Sigmoid colon (tissue), 7 donors: Measurements from ENCODE around the gene FKBP1B. TPM values are rescaled to one million over a fixed set of nuclear protein-coding genes. Genes with fewer than 3 reads are reported as not detected.
"Not testable (repeated sequence)": the region's sequence is repeated elsewhere in the genome, so short reads cannot be mapped to it uniquely, and the experiment has no call there.

Source experiments
- DNase-seq: peaks from one replicate; pipeline ENCODE4 v3.0.0-alpha.2; 2019
- H3K27ac ChIP-seq, 4 donors: fragments of 200-600 bp; sonication (generic); one replicate each; pipeline ENCODE4 v1.5.1; 2016 to 2019; ENCODE audit warnings: mild to moderate bottlenecking in 1 of 4
- H3K27me3 ChIP-seq, 3 donors: fragments of 200-600 bp; sonication (generic); one replicate each; pipeline ENCODE4 v1.5.1; 2019; ENCODE audit warnings: mild to moderate bottlenecking in 1 of 3
- H3K36me3 ChIP-seq, 4 donors: fragments of 200-600 bp; sonication (generic); one replicate each; pipeline ENCODE4 v1.5.1; 2016 to 2019
- H3K4me1 ChIP-seq, 4 donors: fragments of 200-600 bp; sonication (generic); one replicate each; pipeline ENCODE4 v1.5.1; 2017 to 2019
- H3K4me3 ChIP-seq, 4 donors: fragments of 200-600 bp; sonication (generic); one replicate each; pipeline ENCODE4 v1.5.1; 2017 to 2019; ENCODE audit warnings: mild to moderate bottlenecking in 2 of 4, moderate library complexity in 1 of 4
- H3K9me3 ChIP-seq, 4 donors: fragments of 200-600 bp in 3 of 4; sonication (generic) in 3 of 4; one replicate each; pipeline versions ENCODE4 v1.5.1 to v1.6.1; 2013 to 2019
- EP300 ChIP-seq, 4 donors: sonication (generic); formaldehyde crosslinking; IDR thresholded peaks; one replicate each; pipeline ENCODE4 v1.6.1; 2017; ENCODE audit warnings: antibody characterized with exemption in 4 of 4
- POLR2A ChIP-seq, 2 donors: fragments of 450-650 bp; IDR thresholded peaks; one replicate each; pipeline ENCODE4 v1.6.1; 2016; ENCODE audit warnings: antibody characterized with exemption in 2 of 2, mild to moderate bottlenecking in 2 of 2, moderate library complexity in 2 of 2
- POLR2AphosphoS5 ChIP-seq, 4 donors: sonication (generic); formaldehyde crosslinking; IDR thresholded peaks; one replicate each; pipeline ENCODE4 v1.6.1; 2017; ENCODE audit warnings: antibody characterized with exemption in 4 of 4
- WGBS, 2 donors: extraction: QIAGEN DNeasy Blood & Tissue Kit; methylation state at CpG; one replicate each; pipeline ENCODE4 v1.1.7; 2013; 5-methylcytosine and 5-hydroxymethylcytosine counted together
- intact Hi-C: fragments of 100-400 bp; cut with DNase I; formaldehyde crosslinking; loops from one replicate; pipeline ENCODE4 v1.15.1; 2023
- polyA plus RNA-seq, 3 donors: library from polyadenylated mRNA; stranded (reverse); fragments of 200-250 nt; gene quantifications; one replicate each; pipeline ENCODE4 v1.2.3, GENCODE V29; 2013
- small RNA-seq, 3 donors: library from RNA; depleted of rRNA; stranded (forward); fragments of <200 nt; gene quantifications; one replicate each; pipeline ENCODE3, GENCODE V24; 2016
- total RNA-seq, 4 donors: library from RNA; depleted of rRNA; stranded (reverse); fragments of >200 nt; gene quantifications; one replicate each; pipeline ENCODE4 v1.1.0, GENCODE V29; 2016
- TF ChIP-seq, protein P1 (sequence below), 4 experiments: fragments of 450-650 bp in 3 of 4; fragments of 200-600 bp in 1 of 4; IDR thresholded peaks; one replicate each; pipeline ENCODE4 v1.5.1; 2016 to 2019; ENCODE audit warnings: antibody characterized with exemption in 4 of 4, mild to moderate bottlenecking in 3 of 4, moderate library complexity in 2 of 4
- donor health status: healthy with polysubstance abuse.
- donor health status: Bipolar disorder and iron deficiency.
- donor health status: healthy.

Gene FKBP1B
- total and polyA plus RNA-seq, 7 donors: 3.1 to 43.7 (median 8.0) TPM

- Histone ChIP-seq H3K4me1 (no peaks in the 10 kb centered on the region), H3K4me3 (no peak overlapping the region), H3K9me3 (no peaks in the 10 kb centered on the region), H3K27ac (no peak overlapping the region), H3K27me3 (no peaks in the 10 kb centered on the region), H3K36me3 (peaks cover 0 to 8% (median 0%) of the 10 kb centered on the region in 4 donors)
- intact Hi-C loops: no loop called here
- TF ChIP-seq EP300 (IDR thresholded peaks at IDR 0.05) (no peak), POLR2A (IDR thresholded peaks at IDR 0.05) (no peak), POLR2AphosphoS5 (IDR thresholded peaks at IDR 0.05) (no peak)
- TF ChIP-seq, protein P1, sequence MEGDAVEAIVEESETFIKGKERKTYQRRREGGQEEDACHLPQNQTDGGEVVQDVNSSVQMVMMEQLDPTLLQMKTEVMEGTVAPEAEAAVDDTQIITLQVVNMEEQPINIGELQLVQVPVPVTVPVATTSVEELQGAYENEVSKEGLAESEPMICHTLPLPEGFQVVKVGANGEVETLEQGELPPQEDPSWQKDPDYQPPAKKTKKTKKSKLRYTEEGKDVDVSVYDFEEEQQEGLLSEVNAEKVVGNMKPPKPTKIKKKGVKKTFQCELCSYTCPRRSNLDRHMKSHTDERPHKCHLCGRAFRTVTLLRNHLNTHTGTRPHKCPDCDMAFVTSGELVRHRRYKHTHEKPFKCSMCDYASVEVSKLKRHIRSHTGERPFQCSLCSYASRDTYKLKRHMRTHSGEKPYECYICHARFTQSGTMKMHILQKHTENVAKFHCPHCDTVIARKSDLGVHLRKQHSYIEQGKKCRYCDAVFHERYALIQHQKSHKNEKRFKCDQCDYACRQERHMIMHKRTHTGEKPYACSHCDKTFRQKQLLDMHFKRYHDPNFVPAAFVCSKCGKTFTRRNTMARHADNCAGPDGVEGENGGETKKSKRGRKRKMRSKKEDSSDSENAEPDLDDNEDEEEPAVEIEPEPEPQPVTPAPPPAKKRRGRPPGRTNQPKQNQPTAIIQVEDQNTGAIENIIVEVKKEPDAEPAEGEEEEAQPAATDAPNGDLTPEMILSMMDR (IDR thresholded peaks at IDR 0.05): no peak
- no peak for DNase-seq
Measured at GRCh38 chr2:24106786-24107185, 57.2 kb downstream of the FKBP1B start.

DNA sequence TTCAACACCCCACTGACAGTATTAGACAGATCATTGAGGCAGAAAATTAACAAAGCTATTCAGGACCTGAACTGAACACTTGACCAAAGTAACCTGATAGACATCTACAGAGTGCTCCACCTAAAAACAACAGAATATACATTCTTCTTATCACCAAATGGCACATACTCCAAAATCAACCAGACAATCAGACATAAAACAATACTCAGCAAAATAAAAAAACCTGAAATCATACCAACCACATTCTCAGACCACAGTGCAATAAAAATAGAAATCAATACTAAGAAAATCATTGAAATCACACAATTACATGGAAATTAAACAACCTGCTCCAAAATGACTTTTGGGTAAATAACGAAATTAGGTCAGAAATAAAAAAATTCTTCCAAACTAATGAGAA lies 57.8 kb downstream of the FKBP1B start:
- peaks cover 0 to 8% (median 0%) of the 10 kb centered on the region in 4 donors for H3K36me3 ChIP-seq
- DNase-seq: no peak
- intact Hi-C loops: no loop called here
- no peak overlapping the region for H3K4me3 ChIP-seq
- 51 to 96% methylated on average over 1 of the region's 1 CpG for WGBS, 2 donors
- no peaks in the 10 kb centered on the region for H3K9me3 ChIP-seq
- TF ChIP-seq, protein P1 (IDR thresholded peaks at IDR 0.05): no peak
- no peaks in the 10 kb centered on the region for H3K27me3 ChIP-seq
- no peak overlapping the region for H3K27ac ChIP-seq
- H3K4me1 ChIP-seq: no peaks in the 10 kb centered on the region

GRCh38 chr2:24109431-24109830 lies 59.9 kb downstream of the FKBP1B start:
- H3K27ac ChIP-seq, H3K4me1 ChIP-seq, intact Hi-C loops, H3K36me3 ChIP-seq, DNase-seq, H3K9me3 ChIP-seq, H3K27me3 ChIP-seq, H3K4me3 ChIP-seq: not testable (repeated sequence)
- WGBS, 2 donors: 93 to 97% methylated on average over 1 of the region's 1 CpG

- H3K9me3 ChIP-seq: no peaks in the 10 kb centered on the region
- DNase-seq: no peak
- TF ChIP-seq POLR2AphosphoS5 (IDR thresholded peaks at IDR 0.05) (no peak), EP300 (IDR thresholded peaks at IDR 0.05) (no peak), POLR2A (IDR thresholded peaks at IDR 0.05) (no peak)
- TF ChIP-seq, protein P1 (IDR thresholded peaks at IDR 0.05): no peak
- no peak overlapping the region for H3K4me3 ChIP-seq
- H3K4me1 ChIP-seq: no peaks in the 10 kb centered on the region
- no peaks in the 10 kb centered on the region for H3K27me3 ChIP-seq
- 88 to 92% methylated on average over 7 of the region's 7 CpGs for WGBS, 2 donors
- H3K36me3 ChIP-seq: peaks cover 0 to 8% (median 0%) of the 10 kb centered on the region in 4 donors
- no peak overlapping the region for H3K27ac ChIP-seq
- intact Hi-C loops: no loop called here
Measured at GRCh38 chr2:24110660-24111303, 61.2 kb downstream of the FKBP1B start.

DNA sequence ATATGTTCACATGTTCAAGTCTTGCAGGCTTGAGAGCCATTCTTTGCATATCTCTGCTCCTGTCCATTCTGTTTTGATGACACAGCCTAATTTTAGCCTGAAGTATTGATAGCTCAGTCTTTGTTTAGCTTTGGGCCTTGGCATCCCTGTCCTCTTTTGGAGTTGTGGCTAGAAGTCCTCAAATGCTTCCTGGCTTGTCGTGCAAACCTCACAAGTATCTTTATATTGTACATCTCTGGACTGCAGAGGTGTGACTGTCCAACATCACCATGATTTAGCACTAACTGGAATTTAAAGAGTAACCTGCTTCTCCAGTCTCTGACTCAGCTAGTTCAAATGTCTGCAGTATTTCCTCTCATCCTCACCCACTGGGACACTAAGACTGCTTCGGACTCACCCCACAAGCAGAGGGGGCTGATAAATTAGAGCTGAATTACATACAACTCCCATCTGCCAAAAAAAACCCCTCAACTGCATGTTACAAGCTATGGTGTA lies 61.9 kb downstream of the FKBP1B start:
- DNase-seq: no peak
- H3K4me3 ChIP-seq: no peak overlapping the region
- no peaks in the 10 kb centered on the region for H3K27me3 ChIP-seq
- no peak overlapping the region for H3K27ac ChIP-seq
- H3K36me3 ChIP-seq: peaks cover 0 to 8% (median 0%) of the 10 kb centered on the region in 4 donors
- intact Hi-C loops: no loop called here
- no peaks in the 10 kb centered on the region for H3K4me1 ChIP-seq
- 75 to 84% methylated on average over 2 of the region's 2 CpGs for WGBS, 2 donors
- TF ChIP-seq, protein P1 (IDR thresholded peaks at IDR 0.05): no peak
- no peak for TF ChIP-seq EP300 (IDR thresholded peaks at IDR 0.05)
- TF ChIP-seq POLR2A (IDR thresholded peaks at IDR 0.05): no peak
- no peak for TF ChIP-seq POLR2AphosphoS5 (IDR thresholded peaks at IDR 0.05)
- no peaks in the 10 kb centered on the region for H3K9me3 ChIP-seq

Small RNAs within 50 kb of the gene (small RNA-seq; reads per million reads assigned to genes)
- gene RNU6-370P: 0 reads per million in 3 donors

Other genes starting within 250 kb of the FKBP1B start
- 10 to 100 TPM; 19.7 to 22.5 (median 21.0) TPM for gene ATAD2B, start 122.6 kb upstream of the FKBP1B start, total RNA-seq
- gene ATAD2B, start 122.6 kb upstream of the FKBP1B start, polyA plus RNA-seq: 1 to 10 TPM; 2.4 to 5.8 (median 3.5) TPM
- gene UBXN2A, start 109.3 kb upstream of the FKBP1B start, total RNA-seq: 10 to 100 TPM; 15.0 to 21.2 (median 16.3) TPM
- gene UBXN2A, start 109.3 kb upstream of the FKBP1B start, polyA plus RNA-seq: 10 to 100 TPM in 1 of 3 donors, 1 to 10 TPM in 2; 8.1 to 11.4 (median 9.5) TPM
- gene MFSD2B, start 39.7 kb upstream of the FKBP1B start, total RNA-seq: not detected
- under 1 TPM in 1 of 3 donors, not detected in 2; 0.10 TPM for gene MFSD2B, start 39.7 kb upstream of the FKBP1B start, polyA plus RNA-seq
- 10 to 100 TPM in 1 of 4 donors, 1 to 10 TPM in 3; 3.1 to 10.0 (median 6.6) TPM for gene WDCP, start 2.4 kb upstream of the FKBP1B start, total RNA-seq
- gene WDCP, start 2.4 kb upstream of the FKBP1B start, polyA plus RNA-seq: 1 to 10 TPM; 1.2 to 3.7 (median 1.8) TPM
- 100 to 1,000 TPM in 3 of 4 donors, 10 to 100 TPM in 1; 95.6 to 140 (median 135) TPM for gene SF3B6, start 26.6 kb downstream of the FKBP1B start, total RNA-seq
- gene SF3B6, start 26.6 kb downstream of the FKBP1B start, polyA plus RNA-seq: 100 to 1,000 TPM; 163 to 255 (median 183) TPM
- 10 to 100 TPM in 2 of 4 donors, 1 to 10 TPM in 2; 3.6 to 27.7 (median 16.8) TPM for gene TP53I3, start 35.1 kb downstream of the FKBP1B start, total RNA-seq
- gene TP53I3, start 35.1 kb downstream of the FKBP1B start, polyA plus RNA-seq: 100 to 1,000 TPM in 1 of 3 donors, 10 to 100 TPM in 2; 74.5 to 144 (median 88.3) TPM
- 1 to 10 TPM in 1 of 4 donors, not detected in 3; 1.9 TPM for gene PFN4, start 73.6 kb downstream of the FKBP1B start, total RNA-seq
- under 1 TPM in 1 of 3 donors, not detected in 2; 0.12 TPM for gene PFN4, start 73.6 kb downstream of the FKBP1B start, polyA plus RNA-seq
- 10 to 100 TPM; 24.7 to 44.1 (median 37.2) TPM for gene FAM228B, start 73.7 kb downstream of the FKBP1B start, total RNA-seq
- gene FAM228B, start 73.7 kb downstream of the FKBP1B start, polyA plus RNA-seq: 10 to 100 TPM in 1 of 3 donors, 1 to 10 TPM in 2; 1.4 to 11.4 (median 4.7) TPM
- gene FAM228A, start 125.3 kb downstream of the FKBP1B start, total RNA-seq: 1 to 10 TPM; 1.5 to 3.6 (median 2.0) TPM
- under 1 TPM in 1 of 3 donors, not detected in 2; 0.23 TPM for gene FAM228A, start 125.3 kb downstream of the FKBP1B start, polyA plus RNA-seq